ENCODE measurements around the gene CCSAP.
"Not testable (repeated sequence)": the region's sequence is repeated elsewhere in the genome, so short reads cannot be mapped to it uniquely, and the experiment has no call there.

CCSAP gene

GRCh38 chr1:229342656-229343569 lies at the start of gene CCSAP:
CCSAP (minus strand) TSS chr1:229343047; CDS start chr1:229342465, 582 bp downstream.
- peaks cover 45% of the 10 kb centered on the region for H3K4me1 Mint-ChIP-seq
- CTCF ChIA-PET = interaction anchor here (0.9 kb wide), 1 partner anchor 11 kb away, joined by 3 read pairs; no protein-coding TSS in a partner anchor
- H3K36me3 Mint-ChIP-seq = peaks cover 15% of the 10 kb centered on the region

DNA sequence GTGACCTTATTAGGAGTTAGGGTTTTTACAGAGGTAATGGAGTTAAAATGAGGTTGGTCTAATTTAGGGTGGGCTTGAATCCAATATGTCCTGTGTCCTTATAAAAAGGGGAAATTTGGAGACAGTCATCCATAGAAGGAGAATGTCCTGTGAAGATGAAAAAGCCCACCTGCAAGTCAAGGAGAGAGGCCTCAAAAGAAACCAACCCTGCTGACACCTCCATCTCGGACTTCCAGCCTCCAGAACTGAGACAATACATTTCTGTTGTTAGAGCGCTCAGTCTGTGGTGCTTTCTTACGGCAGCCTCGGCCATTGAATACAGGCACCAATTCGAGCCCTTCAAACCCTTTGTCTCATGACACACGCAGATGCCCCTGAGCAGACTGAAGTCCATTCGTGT lies 47.3 kb upstream of the CCSAP start:
- Mint-ChIP-seq H3K27me3 (peaks cover 44% of the 10 kb centered on the region), H3K4me1 (no peaks in the 10 kb centered on the region), H3K9me3 (no peaks in the 10 kb centered on the region), H3K27ac (no peak overlapping the region), H3K4me3 (no peak overlapping the region), H3K36me3 (no peaks in the 10 kb centered on the region)
- no peak for DNase-seq
- CTCF ChIA-PET = no interaction called here

More at GRCh38 chr1:229342656-229343569, at the start of gene CCSAP:
- peak within 1 kb of the TSS; percentile 89 for H3K27ac Mint-ChIP-seq
- peaks cover 34% of the 10 kb centered on the region for H3K27me3 Mint-ChIP-seq
- DNase-seq = no peak
- peak within 1 kb of the TSS; percentile 74 for H3K4me3 Mint-ChIP-seq
- H3K9me3 Mint-ChIP-seq = peaks cover 4% of the 10 kb centered on the region

GRCh38 chr1:229388897-229389580 lies 46.2 kb upstream of the CCSAP start:
- no peaks in the 10 kb centered on the region for H3K9me3 Mint-ChIP-seq
- DNase-seq = no peak
- no peaks in the 10 kb centered on the region for H3K4me1 Mint-ChIP-seq
- no peak overlapping the region for H3K4me3 Mint-ChIP-seq
- no peaks in the 10 kb centered on the region for H3K36me3 Mint-ChIP-seq
- H3K27me3 Mint-ChIP-seq = peaks cover 43% of the 10 kb centered on the region
- CTCF ChIA-PET = no interaction called here
- H3K27ac Mint-ChIP-seq = no peak overlapping the region

GRCh38 chr1:229385853-229386456 lies 43.1 kb upstream of the CCSAP start:
- Mint-ChIP-seq H3K9me3 (no peaks in the 10 kb centered on the region), H3K4me1 (no peaks in the 10 kb centered on the region), H3K27me3 (peaks cover 31% of the 10 kb centered on the region), H3K4me3 (no peak overlapping the region), H3K27ac (no peak overlapping the region), H3K36me3 (no peaks in the 10 kb centered on the region)
- CTCF ChIA-PET = no interaction called here
- DNase-seq = no peak

- Mint-ChIP-seq H3K4me1 (no peaks in the 10 kb centered on the region), H3K4me3 (no peak overlapping the region), H3K27ac (no peak overlapping the region), H3K36me3 (no peaks in the 10 kb centered on the region), H3K9me3 (no peaks in the 10 kb centered on the region), H3K27me3 (peaks cover 27% of the 10 kb centered on the region)
- DNase-seq = no peak
- CTCF ChIA-PET = no interaction called here
Observed at GRCh38 chr1:229384822-229385221, 42.0 kb upstream of the CCSAP start.

DNA sequence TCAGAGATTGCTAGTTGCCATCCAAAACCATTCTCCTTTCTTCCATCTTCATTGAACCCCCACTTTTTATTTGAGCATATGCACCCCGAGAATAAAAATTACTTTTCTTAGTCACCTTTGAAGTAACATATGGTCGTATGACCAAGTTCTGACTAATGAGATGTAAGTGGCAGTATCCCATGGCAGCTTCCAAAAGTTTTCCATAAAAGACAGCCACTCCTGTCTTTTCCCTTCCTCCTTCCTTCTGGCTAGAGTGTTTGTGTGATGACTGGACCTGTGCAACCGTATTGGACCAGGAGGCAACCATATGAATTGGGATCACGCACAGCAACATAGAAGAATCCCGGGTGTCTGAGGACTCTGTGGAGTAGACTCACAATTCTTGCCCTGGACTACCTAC lies 41.1 kb upstream of the CCSAP start:
- Mint-ChIP-seq H3K27ac (no peak overlapping the region), H3K4me1 (no peaks in the 10 kb centered on the region), H3K4me3 (no peak overlapping the region), H3K27me3 (peaks cover 24% of the 10 kb centered on the region), H3K36me3 (no peaks in the 10 kb centered on the region), H3K9me3 (no peaks in the 10 kb centered on the region)
- CTCF ChIA-PET = no interaction called here
- no peak for DNase-seq

GRCh38 chr1:229383188-229383587 lies 40.3 kb upstream of the CCSAP start:
- Mint-ChIP-seq H3K9me3 (no peaks in the 10 kb centered on the region), H3K27ac (no peak overlapping the region), H3K4me3 (no peak overlapping the region), H3K36me3 (no peaks in the 10 kb centered on the region), H3K4me1 (no peaks in the 10 kb centered on the region), H3K27me3 (peaks cover 24% of the 10 kb centered on the region)
- DNase-seq = no peak
- CTCF ChIA-PET = no interaction called here

GRCh38 chr1:229381234-229381633 lies 38.4 kb upstream of the CCSAP start:
- Mint-ChIP-seq H3K4me3 (no peak overlapping the region), H3K36me3 (no peaks in the 10 kb centered on the region), H3K27ac (no peak overlapping the region), H3K4me1 (no peaks in the 10 kb centered on the region), H3K27me3 (peaks cover 28% of the 10 kb centered on the region), H3K9me3 (no peaks in the 10 kb centered on the region)
- CTCF ChIA-PET = no interaction called here
- DNase-seq = no peak

DNA sequence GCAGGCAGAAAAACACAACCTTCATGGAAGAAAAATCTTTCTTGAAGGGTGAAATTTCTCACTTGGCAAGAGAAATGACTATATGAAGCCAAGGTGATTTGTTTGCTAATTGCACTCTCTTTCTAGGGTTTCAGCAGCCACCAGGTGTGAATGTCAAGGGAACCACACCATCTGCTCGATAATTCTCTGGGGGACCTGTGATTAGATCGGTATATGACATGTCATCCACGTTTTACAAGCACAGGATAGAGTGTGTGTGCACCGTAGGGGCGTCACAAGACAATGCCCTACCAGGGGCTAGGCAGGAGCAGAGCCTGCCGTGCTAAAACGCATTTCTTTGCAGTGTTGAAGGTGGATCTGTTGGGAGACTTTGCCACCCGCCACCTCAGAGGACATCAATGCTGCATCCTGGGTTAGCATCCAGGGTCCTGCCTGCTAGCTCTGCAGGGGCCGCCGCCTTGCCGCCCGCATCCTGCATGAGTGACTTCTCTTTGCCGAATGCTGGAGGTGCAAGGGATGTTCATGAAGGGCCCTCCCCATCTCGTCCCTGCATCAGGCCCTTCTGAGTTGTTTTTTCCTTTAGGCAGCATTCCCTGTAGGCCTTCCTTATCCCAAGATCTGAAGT lies 37.8 kb upstream of the CCSAP start:
- Mint-ChIP-seq H3K36me3 (no peaks in the 10 kb centered on the region), H3K9me3 (no peaks in the 10 kb centered on the region), H3K4me3 (no peak overlapping the region), H3K27ac (no peak overlapping the region), H3K4me1 (no peaks in the 10 kb centered on the region), H3K27me3 (peaks cover 24% of the 10 kb centered on the region)
- CTCF ChIA-PET = no interaction called here
- no peak for DNase-seq

DNA sequence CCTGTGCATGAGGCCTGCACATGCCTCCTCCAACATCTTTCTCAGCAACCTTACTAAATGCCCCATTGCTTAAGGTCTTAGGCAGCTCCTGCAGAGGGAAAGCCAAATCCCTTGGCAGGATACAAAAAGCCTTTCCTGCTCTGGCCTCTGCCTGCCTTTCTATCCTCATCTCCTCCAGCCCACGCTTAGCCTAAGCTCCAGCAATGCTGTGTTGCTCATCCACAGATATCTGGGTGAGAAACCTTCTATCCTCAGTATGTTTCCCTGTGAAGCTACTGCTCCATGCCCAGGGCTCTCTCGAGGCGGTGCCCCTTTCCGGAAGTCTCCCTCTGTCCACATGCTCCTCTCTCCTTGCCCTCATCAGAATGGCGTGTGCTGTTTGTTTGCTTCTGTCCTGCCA lies 37.0 kb upstream of the CCSAP start:
- Mint-ChIP-seq H3K36me3 (no peaks in the 10 kb centered on the region), H3K4me1 (no peaks in the 10 kb centered on the region), H3K4me3 (no peak overlapping the region), H3K27me3 (peaks cover 17% of the 10 kb centered on the region), H3K9me3 (no peaks in the 10 kb centered on the region), H3K27ac (no peak overlapping the region)
- no peak for DNase-seq
- CTCF ChIA-PET = interaction anchor here (1.6 kb wide), 1 partner anchor 31 kb away, joined by 3 read pairs; no protein-coding TSS in a partner anchor

DNA sequence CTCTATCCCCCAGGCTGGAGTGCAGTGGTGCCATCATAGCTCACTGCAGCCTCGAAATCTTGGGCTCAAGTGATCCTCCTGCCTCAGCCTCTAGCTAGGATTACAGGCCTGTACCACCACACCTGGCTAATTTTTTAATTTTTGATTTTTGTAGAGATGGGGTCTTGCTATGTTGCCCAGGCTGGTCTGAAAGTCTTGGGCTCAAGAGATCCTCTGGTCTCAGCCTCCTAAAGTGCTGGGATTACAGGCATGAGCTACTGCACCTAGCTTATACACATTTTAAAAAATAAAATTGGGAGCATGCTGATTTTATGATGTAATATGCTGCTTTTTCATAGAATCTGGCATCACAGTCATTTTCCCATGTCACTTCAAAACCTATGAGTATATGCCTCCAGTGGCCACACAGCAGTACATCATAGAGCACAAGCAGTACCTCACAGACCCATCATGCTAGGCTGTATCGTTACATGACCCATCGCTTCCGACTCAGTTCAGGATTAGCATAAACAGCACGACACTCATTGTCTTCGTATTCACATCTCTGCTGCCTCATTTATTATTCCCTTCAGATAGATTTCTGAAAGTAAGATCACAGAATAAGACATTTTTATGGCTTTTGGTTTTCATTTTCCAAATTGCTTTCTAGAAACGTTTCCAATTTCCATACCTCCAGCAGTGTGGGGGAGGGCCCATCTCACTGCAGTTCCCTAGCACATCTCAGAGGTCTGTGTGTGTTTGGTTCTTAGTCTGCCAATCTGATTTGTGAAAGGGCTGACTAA lies 35.9 kb upstream of the CCSAP start:
- no peaks in the 10 kb centered on the region for H3K36me3 Mint-ChIP-seq
- no peak for DNase-seq
- no peaks in the 10 kb centered on the region for H3K4me1 Mint-ChIP-seq
- no peaks in the 10 kb centered on the region for H3K9me3 Mint-ChIP-seq
- CTCF ChIA-PET = interaction anchor here (1.6 kb wide), 1 partner anchor 32 kb away, joined by 3 read pairs; no protein-coding TSS in a partner anchor
- H3K27ac Mint-ChIP-seq = no peak overlapping the region
- peaks cover 19% of the 10 kb centered on the region for H3K27me3 Mint-ChIP-seq
- H3K4me3 Mint-ChIP-seq = no peak overlapping the region

- not testable (repeated sequence) for DNase-seq, H3K4me1 Mint-ChIP-seq, H3K27ac Mint-ChIP-seq, H3K36me3 Mint-ChIP-seq, H3K9me3 Mint-ChIP-seq, H3K4me3 Mint-ChIP-seq
- peaks cover 26% of the 10 kb centered on the region for H3K27me3 Mint-ChIP-seq
- CTCF ChIA-PET = interaction anchor here (1.6 kb wide), 1 partner anchor 32 kb away, joined by 3 read pairs; no protein-coding TSS in a partner anchor
Observed at GRCh38 chr1:229378035-229378434, 35.2 kb upstream of the CCSAP start.

GRCh38 chr1:229377429-229377828 lies 34.6 kb upstream of the CCSAP start:
- CTCF ChIA-PET = no interaction called here
- Mint-ChIP-seq H3K27ac (no peak overlapping the region), H3K27me3 (peaks cover 32% of the 10 kb centered on the region), H3K36me3 (no peaks in the 10 kb centered on the region), H3K4me3 (no peak overlapping the region), H3K9me3 (no peaks in the 10 kb centered on the region), H3K4me1 (no peaks in the 10 kb centered on the region)
- no peak for DNase-seq

All from activated naive CD4-positive, alpha-beta T cell treated with anti-CD3 and anti-CD28 coated beads, Interleukin-2, amount 10 ng/mL, durations not matched to agents 7 days and 5 days (primary cell).